Posterior cingulate gyrus (tissue), 11 donors: ENCODE data around the gene CADPS2.

Source experiments
- DNase-seq, 10 donors: peaks; one replicate each; pipeline versions ENCODE4 v3.0.0 to v3.0.0-alpha.2; 2020 to 2021; ENCODE audit warnings: mixed read lengths in 3 of 10
- intact Hi-C: fragments of 100-400 bp; cut with DNase I; formaldehyde crosslinking; loops from one replicate; pipeline ENCODE4 v1.15.1; 2023

The CADPS2 gene

DNA sequence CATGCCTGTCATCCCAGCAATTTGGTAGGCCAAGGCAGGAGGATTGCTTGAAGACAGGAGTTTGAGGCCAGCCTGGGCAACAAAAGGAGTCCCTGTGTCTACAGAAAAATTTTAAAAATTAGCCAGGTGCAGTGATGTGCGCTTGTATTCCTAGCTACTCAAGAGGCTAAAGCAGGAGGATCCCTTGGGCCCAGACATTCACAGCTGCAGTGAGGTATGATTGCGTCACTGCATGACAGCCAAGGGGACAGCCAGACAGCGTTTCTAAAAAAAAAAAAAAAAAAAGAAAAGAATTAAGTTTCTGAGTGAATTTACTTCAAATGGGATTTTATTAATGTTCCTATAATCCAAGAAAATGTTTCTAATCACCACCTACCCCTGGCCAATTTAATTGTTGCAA, 96.1 kb downstream of the CADPS2 start:
- intact Hi-C loops: no loop called here
- no peak for DNase-seq

DNA sequence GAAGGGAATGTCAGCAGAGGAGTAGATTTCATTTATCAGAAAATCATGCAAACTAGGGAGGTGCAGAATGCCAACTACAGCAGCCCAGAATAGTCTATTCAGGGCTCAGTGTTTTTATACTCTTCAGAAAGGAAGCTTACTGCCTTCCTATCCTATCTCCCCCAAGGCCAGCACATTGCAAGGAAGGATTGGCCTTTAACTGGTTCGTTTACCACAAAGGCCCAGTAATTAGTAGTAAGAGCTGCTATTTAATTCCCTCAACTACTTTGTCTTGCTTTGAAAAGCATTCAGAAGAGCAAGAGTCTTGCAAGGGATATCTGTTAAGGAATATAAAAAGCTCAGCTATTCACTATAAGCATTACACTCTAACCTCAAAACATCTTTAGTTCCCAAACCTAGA, 97.1 kb downstream of the CADPS2 start:
- intact Hi-C loops: no loop called here
- no peak for DNase-seq

DNA sequence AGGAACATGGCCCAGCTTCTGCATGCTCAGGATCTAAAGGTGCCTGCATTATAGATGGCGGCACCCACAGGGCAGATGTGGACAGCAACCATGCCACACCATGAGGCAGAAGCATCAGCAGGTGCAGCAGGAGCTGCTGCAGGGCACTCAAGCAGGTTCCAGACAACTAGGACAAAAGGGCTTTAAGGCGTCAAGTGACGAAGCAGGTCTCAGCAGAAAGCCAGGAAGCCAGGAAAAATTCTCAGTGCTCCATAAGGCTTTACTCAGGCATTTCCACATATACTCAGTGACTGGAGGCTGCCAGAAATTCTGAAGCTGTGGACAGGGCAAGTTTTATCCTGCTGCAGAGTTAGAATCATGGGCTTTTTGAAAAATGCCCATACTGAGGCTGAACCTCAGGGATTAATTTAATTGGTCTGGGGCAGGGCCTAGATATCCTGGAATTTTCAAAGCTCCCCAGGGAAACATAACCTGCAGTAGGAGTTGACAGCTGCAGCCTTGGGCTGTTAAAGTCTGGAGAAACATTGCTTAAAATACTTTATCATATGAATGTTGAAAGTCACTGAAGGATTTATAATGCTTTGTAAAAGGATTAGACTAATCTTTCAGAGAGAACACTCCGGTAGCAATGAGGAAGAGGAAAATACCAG, 115.4 kb downstream of the CADPS2 start:
- DNase-seq: no peak
- intact Hi-C loops: no loop called here

DNA sequence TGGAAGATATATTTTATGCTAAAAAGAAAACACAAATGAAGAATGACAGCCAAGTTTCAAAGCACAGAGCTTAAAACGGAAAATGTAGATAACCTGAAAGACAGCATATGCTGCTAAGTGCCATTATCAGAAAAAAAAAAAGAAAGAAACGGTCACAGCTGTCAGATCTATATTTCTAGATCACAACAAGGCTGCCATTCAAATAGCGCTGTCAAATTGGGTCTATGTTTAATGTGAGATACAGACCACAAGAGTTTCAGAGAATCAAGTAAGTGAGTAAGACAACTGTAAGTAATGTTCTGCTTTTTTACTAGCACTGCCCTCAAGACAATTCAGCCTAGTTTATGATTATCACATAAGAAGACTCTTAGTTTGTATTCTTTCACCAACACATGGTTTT, 117.4 kb downstream of the CADPS2 start:
- intact Hi-C loops: no loop called here

DNA sequence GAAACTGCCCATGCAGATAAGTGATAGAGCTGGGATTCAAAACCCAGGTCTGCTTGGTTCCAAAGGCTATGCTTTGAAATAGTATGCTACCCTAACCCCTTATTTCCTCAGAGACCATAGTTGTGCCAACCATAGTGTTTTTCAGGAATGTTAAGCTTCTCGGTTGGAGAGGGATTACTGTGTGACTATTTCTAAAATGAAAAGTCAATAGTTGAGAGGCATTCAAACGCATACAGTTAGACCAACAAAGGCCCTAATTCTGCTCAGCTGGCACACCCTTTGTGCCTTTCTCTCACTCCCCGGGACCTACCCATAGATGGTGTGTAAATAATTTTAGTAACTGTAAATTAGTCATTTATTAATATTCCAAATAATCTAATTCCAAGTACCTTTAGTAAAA, 118.9 kb downstream of the CADPS2 start:
- DNase-seq: no peak
- intact Hi-C loops: no loop called here

More for the DNA sequence above, 117.4 kb downstream of the CADPS2 start:
- DNase-seq: no peak

DNA sequence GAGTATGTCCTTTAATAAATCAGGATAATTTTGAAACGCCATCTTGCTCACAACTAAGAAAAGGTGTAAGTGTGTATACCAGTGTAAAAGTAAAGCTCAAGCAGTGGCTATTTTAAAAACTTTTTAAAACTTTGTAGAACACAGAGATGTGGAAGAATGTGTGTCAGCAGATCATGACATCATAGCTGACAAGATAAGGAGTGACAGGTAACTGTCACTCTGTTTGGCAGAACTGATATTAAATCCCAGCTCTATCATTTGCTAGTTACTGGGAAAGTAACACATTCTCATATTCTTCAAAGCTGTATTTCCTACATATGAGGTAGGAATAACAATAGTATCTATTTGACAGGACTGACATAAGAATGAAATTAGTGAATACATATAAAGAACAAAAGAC, 119.7 kb downstream of the CADPS2 start:
- intact Hi-C loops: no loop called here
- DNase-seq: no peak

DNA sequence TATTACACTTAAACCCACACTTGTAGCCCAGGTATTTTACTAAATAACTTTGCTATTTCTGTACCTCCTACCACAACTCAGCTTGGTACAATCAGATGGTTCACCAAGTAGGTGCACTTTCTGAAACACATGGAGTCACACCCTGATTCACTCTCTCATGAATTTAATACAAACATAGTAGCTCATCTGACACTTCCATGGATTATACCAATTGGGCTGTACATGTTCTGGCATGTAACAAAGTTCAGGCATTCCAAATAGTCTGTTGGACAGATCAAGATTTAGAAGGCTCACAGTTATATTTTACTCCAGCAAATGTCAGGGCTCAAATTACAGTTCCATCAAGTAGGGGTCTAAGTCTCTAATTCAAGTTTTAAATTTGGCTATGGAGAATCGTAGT, 121.4 kb downstream of the CADPS2 start:
- DNase-seq: no peak
- intact Hi-C loops: no loop called here

DNA sequence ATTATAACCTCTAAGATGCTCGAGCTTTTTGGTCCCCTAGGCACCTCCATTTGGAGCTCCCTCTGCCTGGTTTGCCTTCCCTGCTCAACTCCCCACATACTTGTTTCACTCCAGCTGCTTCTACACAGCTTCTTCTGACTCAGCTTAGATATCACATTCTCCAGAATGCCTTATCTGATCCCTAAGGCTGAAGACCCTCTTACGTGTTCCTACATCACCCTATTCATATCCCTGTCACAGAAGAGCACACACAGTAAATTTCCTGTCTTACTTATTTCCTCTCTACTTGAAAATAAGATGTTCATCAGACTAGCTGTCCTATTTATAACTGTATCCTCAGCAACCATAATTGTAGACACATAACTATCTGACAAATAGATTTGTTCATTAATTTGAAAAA, 122.2 kb downstream of the CADPS2 start:
- DNase-seq: no peak

DNA sequence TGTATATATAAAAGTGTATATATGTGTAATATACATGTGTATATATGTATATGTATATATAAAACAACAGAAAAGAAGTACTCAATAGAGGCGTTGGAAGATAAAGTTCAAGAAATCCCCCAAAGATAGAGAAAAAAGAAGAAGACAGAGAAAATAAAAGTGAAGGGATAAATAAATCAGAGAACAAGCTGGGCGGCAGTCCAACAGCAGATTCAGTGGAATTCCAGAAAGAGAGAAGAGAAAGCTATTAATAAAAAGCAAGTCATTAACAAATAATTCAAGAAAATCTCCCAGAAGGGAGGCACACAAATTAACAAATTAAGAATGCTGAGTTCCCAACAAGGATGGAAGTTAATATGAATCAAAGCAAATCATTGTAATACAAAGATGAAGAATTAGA, 124.2 kb downstream of the CADPS2 start:
- no peak for DNase-seq
- intact Hi-C loops: no loop called here

More for the DNA sequence above, 122.2 kb downstream of the CADPS2 start:
- intact Hi-C loops: no loop called here

DNA sequence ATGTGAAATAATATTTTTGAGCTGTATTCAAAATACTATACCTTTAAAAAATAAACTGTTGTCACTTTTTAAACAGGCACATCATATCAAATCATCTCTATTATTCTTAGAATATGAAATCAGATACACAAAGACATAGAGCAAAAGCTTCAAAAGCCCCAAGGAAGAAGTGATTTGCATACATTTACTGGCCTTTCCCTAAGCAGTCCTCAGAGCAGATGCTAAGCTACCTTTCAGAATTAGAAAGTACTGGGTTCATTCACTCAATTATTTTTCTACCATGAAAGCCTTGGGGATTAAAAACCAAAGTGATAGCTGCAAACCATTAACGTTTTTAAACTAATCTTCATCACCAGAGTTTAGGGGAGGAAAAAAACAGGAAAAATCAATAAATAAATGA, 127.8 kb downstream of the CADPS2 start:
- intact Hi-C loops: no loop called here
- DNase-seq: no peak

DNA sequence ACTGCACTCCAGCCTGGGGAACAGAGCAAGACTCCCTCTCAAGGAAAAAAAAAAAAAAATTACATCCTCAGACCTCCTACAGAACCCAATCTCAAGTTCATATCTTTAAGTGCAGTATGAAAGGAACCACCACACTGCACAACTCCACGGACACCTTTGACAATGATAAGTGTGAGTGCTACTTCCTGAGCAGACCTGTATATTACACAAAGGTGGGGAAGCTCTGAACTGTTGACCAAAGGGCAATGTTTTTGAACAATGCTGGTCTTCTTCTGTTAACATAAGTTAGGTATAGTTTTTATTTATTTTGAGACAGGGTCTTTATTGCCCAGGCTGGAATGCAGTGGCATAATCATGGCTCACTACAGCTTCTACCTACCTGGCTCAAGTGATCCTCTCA, 129.4 kb downstream of the CADPS2 start:
- intact Hi-C loops: no loop called here
- no peak for DNase-seq

DNA sequence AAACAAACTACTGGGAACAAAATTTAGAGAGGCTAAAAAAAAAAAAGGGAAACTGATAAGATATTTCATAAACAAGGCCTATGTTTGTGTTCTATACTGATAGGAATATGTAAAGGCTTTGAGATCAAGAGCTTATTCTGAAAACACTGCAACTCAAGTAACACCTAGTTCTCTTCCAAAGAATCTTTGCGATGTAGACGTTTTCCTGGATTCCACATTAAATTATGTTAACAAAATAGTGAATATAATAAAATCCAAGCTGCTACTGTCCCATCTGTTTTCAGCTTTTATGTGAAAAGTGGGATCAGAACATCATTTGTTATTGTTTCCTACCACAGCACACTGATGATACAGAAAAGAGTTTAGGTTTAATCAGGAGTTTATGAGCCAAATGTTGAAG, 130.6 kb downstream of the CADPS2 start:
- no peak for DNase-seq
- intact Hi-C loops: no loop called here

DNA sequence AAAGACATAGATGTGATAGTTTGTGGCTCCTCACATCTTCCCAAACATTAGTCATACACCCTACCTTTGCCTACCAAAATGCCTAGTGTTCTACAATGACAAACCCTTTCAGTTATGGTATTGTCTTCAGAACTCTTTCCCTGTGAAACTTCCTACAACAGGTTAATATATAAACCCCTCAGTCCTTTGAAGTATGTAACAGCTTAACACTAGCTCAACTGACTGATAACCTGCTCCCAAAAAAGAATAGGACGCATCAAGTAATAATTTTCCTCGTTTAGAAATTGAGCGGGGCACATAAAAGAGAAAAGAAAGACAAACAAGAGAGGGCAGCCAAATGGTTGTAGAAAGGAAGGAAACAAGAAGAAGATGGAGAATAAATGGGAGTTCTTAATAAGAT, 133.7 kb downstream of the CADPS2 start:
- intact Hi-C loops: no loop called here
- no peak for DNase-seq

DNA sequence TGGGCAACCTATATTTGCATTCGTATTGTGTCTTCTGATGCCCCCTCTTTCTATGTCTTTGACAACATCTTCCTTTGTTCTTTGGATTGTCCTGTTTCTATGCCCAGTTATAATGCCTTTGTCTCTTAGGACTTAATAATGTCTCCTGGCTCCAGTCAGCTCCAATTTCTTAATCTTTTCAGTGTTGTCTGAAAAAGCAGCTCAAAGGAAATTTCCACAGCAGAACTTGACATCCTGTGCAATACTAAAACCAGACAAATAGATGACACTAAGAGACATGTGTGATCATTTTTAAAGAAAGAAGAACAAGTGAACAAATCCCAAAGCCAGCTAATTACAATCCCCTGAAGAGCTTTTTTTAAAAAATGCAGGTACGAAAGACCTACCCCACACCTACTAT, 135.9 kb downstream of the CADPS2 start:
- intact Hi-C loops: no loop called here
- no peak for DNase-seq

DNA sequence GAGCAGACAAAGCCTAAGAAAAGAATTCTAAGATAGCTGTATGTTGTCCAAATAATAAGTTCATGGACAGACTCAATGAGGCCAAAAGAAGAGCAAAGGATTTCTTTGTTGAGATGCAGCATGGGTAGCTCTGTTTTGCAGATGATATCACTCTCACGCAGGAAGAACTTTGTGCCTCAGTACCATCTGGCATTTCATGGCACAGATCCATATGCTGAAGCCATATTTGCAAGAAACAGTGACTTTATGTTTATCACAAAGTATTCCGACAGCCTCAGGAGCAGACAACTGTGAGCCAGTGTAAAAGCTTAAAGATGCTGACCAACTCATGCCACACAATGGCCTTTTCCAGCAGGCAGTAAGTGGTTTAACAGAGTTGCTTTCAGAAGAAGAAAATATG, 138.1 kb downstream of the CADPS2 start:
- intact Hi-C loops: no loop called here
- DNase-seq: peak in 2 of 10 donors; percentile 13

DNA sequence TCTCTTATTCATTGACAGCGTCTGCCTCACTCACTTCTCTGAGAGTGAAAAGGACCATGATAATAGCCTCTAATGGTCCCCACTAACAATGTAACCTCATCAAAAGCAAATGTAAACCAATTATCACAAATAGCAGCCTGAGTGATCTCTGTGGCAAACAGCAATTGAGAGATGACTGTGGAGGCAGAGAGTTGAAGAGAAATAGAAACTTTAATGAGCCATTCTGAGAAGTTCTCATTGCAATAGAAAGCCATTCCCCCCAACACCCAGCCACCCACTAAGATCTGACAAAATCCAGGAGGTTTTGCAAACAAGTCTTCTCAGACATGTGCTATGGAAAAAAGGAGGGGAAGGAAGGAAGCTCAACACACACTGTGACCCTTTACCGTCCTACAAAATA, 139.3 kb downstream of the CADPS2 start:
- intact Hi-C loops: no loop called here
- no peak for DNase-seq

DNA sequence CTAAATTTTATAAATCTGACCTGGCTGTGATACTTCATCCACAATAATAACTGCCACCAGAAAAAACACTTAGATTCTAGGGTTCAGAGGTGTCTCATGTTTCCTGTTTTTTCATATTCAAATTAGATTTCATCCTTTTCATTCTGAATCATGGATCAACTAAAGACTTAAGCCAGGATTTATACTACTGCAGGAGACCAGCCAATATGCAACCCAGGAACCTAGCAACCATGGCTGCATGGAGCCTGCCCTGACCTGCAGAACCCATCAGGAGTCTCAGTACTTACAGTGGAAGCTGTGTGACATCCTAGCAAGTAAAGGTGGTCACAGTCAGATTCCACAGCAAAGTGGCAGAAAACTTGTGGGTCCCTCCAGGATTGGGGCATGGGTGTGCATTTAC, 143.0 kb downstream of the CADPS2 start:
- no peak for DNase-seq
- intact Hi-C loops: no loop called here

DNA sequence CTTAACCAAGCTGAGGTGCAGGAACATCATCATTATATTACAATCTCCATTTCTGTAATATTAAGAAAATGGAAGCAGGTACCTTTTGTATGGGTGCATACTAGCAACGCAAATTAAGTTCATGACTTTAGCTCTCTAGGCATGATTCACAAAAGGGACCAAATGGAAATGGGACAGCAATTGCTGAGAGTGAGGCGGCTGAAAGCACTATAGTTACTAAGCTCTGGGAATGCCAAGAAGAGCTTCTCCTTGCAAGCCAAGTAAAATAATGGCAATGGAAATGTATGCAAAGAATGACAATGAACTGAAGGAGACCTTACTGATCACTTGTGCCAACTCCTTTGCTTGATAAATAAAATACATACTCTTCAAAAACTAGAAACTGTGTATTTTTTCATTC, 147.3 kb downstream of the CADPS2 start:
- intact Hi-C loops: no loop called here
- no peak for DNase-seq

DNA sequence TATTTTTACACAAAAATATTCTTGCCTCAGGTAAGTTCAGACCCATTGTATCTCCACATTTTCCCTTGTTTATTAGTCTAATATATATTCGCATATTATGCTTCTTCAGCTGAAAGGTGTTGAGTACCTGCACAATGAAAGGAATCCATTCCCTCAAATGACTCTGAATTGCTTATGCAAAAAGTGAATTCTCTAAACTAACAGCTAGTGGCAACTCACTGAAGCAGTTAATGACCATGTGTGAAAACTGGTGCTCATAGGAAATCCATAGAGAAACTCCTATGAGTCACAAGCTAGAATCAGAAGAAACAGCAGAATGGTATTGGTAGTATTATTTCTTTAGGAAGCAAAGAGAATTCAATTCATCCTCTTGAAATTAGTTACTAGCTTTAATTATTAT, 150.1 kb downstream of the CADPS2 start:
- intact Hi-C loops: no loop called here

DNA sequence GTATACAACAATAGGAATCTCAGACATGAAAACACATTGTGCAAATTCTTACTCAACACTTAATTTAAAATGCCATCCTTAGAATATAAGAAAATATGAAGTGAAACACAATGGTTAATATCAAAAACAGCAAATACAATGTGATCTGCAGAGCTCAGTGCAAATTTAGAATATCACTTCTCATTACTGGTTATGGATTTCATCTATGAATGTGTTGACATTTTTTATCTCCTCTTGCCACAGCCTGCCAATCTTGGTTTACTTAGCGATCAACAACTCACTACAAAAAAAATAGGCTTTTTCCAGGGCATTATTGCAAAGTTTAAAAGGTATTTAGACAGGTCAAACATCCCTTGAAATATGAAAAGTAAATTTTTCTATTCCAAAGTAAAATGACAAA, 158.5 kb downstream of the CADPS2 start:
- intact Hi-C loops: no loop called here
- no peak for DNase-seq

More for the DNA sequence above, 150.1 kb downstream of the CADPS2 start:
- DNase-seq: no peak

DNA sequence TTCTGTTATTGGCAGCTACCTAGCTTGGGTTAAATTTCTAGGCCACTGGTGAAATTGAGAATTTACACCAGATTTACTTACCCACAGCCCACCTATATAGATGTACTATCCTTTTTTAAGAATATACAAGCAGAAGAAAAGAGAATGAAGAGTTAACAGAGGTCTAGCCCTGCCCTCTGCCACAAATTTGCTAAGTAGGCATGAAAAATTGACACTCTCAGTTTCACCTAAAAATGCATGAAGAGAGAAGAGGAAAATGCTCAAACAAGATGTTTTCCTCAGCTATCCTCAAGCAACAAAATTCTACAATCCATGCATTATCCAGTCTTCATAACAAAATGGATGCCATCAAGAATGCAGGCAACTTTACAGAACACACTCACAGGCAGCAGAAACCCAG, 158.9 kb downstream of the CADPS2 start:
- intact Hi-C loops: no loop called here

DNA sequence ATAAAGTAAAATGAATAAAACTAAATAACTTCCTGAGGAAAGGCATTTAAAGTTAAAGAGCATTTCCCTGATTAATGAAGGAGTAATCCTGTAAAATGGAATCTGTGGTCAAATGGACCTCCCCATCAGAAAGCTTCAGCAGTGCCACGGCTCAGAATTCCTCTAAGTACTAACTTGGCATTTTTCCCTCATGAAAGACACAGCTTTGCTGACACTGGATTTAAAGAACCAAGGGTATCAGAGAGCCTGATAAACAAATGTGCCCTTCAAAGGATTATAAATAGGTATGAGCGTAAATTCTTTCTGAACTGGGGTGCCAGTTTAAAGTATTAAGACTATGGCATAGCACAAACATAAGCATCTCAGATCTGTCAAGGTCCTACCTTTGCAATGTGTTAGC, 159.4 kb downstream of the CADPS2 start:
- no peak for DNase-seq
- intact Hi-C loops: no loop called here

More for the DNA sequence above, 158.9 kb downstream of the CADPS2 start:
- no peak for DNase-seq

DNA sequence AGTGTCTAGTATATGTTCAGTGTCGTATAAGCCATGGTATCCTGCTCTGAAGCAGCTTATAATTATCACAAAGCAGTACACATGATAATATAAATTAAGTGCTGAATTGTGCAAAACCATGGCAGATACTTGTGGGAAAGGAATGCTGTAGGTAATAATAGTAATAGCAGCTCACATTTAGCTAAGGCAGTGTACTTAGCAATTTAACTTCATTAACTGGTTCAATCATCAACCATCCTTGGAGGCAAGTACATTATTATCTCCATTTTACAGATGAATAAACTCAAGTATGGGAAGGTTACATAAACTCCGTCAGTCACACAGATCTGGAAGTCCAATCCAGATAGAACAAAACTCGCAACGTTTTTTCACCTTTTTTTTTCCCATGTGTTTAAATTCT, 161.9 kb downstream of the CADPS2 start:
- intact Hi-C loops: no loop called here
- DNase-seq: no peak
